ENCODE measurements around the gene ARHGEF3. TPM values are rescaled to one million over a fixed set of nuclear protein-coding genes. Genes with fewer than 3 reads are reported as not detected.

The ARHGEF3 gene
- total RNA-seq, 1 donor from 2014 or later: 0.52 TPM

GRCh38 chr3:56822501-56822900 is 20.8 kb upstream of the ARHGEF3 start:
- Mint-ChIP-seq H3K4me1 (peaks cover 22% of the 10 kb centered on the region), H3K4me3 (no peak overlapping the region), H3K36me3 (no peaks in the 10 kb centered on the region), H3K9me3 (no peaks in the 10 kb centered on the region), H3K27ac (no peak overlapping the region), H3K27me3 (ENCODE audit: insufficient read depth, low read depth) (no peaks in the 10 kb centered on the region)
- Histone ChIP-seq H3K4me1 (peaks cover 23% of the 10 kb centered on the region), H4K20me1 (ENCODE audit: low read depth) (no peaks in the 10 kb centered on the region), H3K4me3 (no peak overlapping the region), H3K9ac (no peak overlapping the region), H3K27ac (no peak overlapping the region), H3K36me3 (no peaks in the 10 kb centered on the region), H3K27me3 (no peaks in the 10 kb centered on the region), H3K4me2 (no peak overlapping the region), H3K79me2 (ENCODE audit: low read depth) (no peaks in the 10 kb centered on the region), H3K9me3 (ENCODE audit: low read depth) (no peaks in the 10 kb centered on the region), H2AFZ (replicated peaks) (no peak overlapping the region), H3F3A (ENCODE audit: low read depth) (peaks cover 29% of the 10 kb centered on the region)
- no peak for TF ChIP-seq EZH2 (IDR thresholded peaks at IDR 0.05)
- TF ChIP-seq CTCF (IDR thresholded peaks at IDR 0.05): no peak
- no peak for TF ChIP-seq EZH2phosphoT487 (IDR thresholded peaks at IDR 0.05)
- DNase-seq (ENCODE audit: low spot score): no peak

- no peaks in the 10 kb centered on the region for H3K79me2 ChIP-seq (ENCODE audit: low read depth)
- H4K20me1 ChIP-seq (ENCODE audit: low read depth): no peaks in the 10 kb centered on the region
- H3K4me2 ChIP-seq: no peak overlapping the region
- H3K9me3 Mint-ChIP-seq: no peaks in the 10 kb centered on the region
- H3K36me3 Mint-ChIP-seq: no peaks in the 10 kb centered on the region
- H3K9me3 ChIP-seq (ENCODE audit: low read depth): no peaks in the 10 kb centered on the region
- H3K9ac ChIP-seq: no peak overlapping the region
- no peak overlapping the region for H3K4me3 Mint-ChIP-seq
- TF ChIP-seq EZH2phosphoT487 (IDR thresholded peaks at IDR 0.05): no peak
- TF ChIP-seq CTCF (IDR thresholded peaks at IDR 0.05): no peak
- no peak for TF ChIP-seq EZH2 (IDR thresholded peaks at IDR 0.05)
- peaks cover 8% of the 10 kb centered on the region for H3K4me1 ChIP-seq
- no peak overlapping the region for H2AFZ ChIP-seq (replicated peaks)
- H3K4me3 ChIP-seq: no peak overlapping the region
- no peak overlapping the region for H3K27ac ChIP-seq
- H3F3A ChIP-seq (ENCODE audit: low read depth): peaks cover 11% of the 10 kb centered on the region
- peaks cover 3% of the 10 kb centered on the region for H3K27me3 Mint-ChIP-seq (ENCODE audit: insufficient read depth, low read depth)
- no peak for DNase-seq (ENCODE audit: low spot score)
- no peaks in the 10 kb centered on the region for H3K27me3 ChIP-seq
- H3K36me3 ChIP-seq: no peaks in the 10 kb centered on the region
- no peak overlapping the region for H3K27ac Mint-ChIP-seq
- peaks cover 12% of the 10 kb centered on the region for H3K4me1 Mint-ChIP-seq
Observed at GRCh38 chr3:56819016-56819809, 17.5 kb upstream of the ARHGEF3 start.

- no peaks in the 10 kb centered on the region for H4K20me1 ChIP-seq (ENCODE audit: low read depth)
- H3K27me3 ChIP-seq: no peaks in the 10 kb centered on the region
- no peak overlapping the region for H3K9ac ChIP-seq
- no peaks in the 10 kb centered on the region for H3K79me2 ChIP-seq (ENCODE audit: low read depth)
- no peak overlapping the region for H3K27ac ChIP-seq
- peaks cover 4% of the 10 kb centered on the region for H3F3A ChIP-seq (ENCODE audit: low read depth)
- H3K9me3 Mint-ChIP-seq: no peaks in the 10 kb centered on the region
- H2AFZ ChIP-seq (replicated peaks): no peak overlapping the region
- H3K4me1 Mint-ChIP-seq: peaks cover 5% of the 10 kb centered on the region
- DNase-seq (ENCODE audit: low spot score): no peak
- no peak overlapping the region for H3K4me3 ChIP-seq
- no peaks in the 10 kb centered on the region for H3K36me3 Mint-ChIP-seq
- H3K9me3 ChIP-seq (ENCODE audit: low read depth): no peaks in the 10 kb centered on the region
- H3K4me2 ChIP-seq: no peak overlapping the region
- TF ChIP-seq EZH2phosphoT487 (IDR thresholded peaks at IDR 0.05) (no peak), EZH2 (IDR thresholded peaks at IDR 0.05) (no peak), CTCF (IDR thresholded peaks at IDR 0.05) (no peak)
- H3K4me3 Mint-ChIP-seq: no peak overlapping the region
- H3K4me1 ChIP-seq: no peaks in the 10 kb centered on the region
- H3K36me3 ChIP-seq: no peaks in the 10 kb centered on the region
- H3K27ac Mint-ChIP-seq: no peak overlapping the region
- H3K27me3 Mint-ChIP-seq (ENCODE audit: insufficient read depth, low read depth): peaks cover 3% of the 10 kb centered on the region
Observed at GRCh38 chr3:56818156-56818985, 16.6 kb upstream of the ARHGEF3 start.

Measured in neural progenitor cell (in vitro differentiated cells).